ENCODE results near the gene NME7. TPM values are rescaled to one million over a fixed set of nuclear protein-coding genes. Genes with fewer than 3 reads are reported as not detected.

Gene NME7
- total RNA-seq, 1 donor from 2014 or later: 60.6 TPM

- peaks cover 24% of the 10 kb centered on the region for H3K9me3 Mint-ChIP-seq
- H3K36me3 Mint-ChIP-seq: peaks cover 13% of the 10 kb centered on the region
Measured at GRCh38 chr1:169263059-169263458, 104.5 kb downstream of the NME7 start.

DNA sequence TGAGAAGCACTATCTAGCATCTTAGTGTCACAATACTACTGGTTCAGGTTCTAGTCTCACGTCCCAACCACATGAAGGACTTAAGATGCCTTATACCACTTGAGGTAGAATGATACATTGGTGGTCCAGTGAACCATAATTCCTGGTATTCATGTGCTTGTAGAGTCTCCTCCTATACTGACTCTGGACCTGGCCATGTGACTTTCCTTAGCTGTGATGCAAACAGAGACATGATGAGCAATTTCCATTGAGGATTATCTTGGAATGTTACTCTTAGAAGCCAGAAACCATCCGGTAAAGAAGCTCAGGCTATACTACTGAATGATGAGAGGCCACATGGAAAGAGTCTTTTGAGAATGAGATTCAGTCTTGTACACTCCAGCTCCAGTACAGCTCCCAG lies 105.7 kb downstream of the NME7 start:
- no peak overlapping the region for H3K9ac ChIP-seq
- no peaks in the 10 kb centered on the region for H3K4me1 Mint-ChIP-seq
- H3K27me3 ChIP-seq: no peaks in the 10 kb centered on the region
- no peaks in the 10 kb centered on the region for H3K36me3 ChIP-seq
- TF ChIP-seq EZH2phosphoT487 (IDR thresholded peaks at IDR 0.05) (no peak), EZH2 (IDR thresholded peaks at IDR 0.05) (no peak)
- TF ChIP-seq, protein P1, sequence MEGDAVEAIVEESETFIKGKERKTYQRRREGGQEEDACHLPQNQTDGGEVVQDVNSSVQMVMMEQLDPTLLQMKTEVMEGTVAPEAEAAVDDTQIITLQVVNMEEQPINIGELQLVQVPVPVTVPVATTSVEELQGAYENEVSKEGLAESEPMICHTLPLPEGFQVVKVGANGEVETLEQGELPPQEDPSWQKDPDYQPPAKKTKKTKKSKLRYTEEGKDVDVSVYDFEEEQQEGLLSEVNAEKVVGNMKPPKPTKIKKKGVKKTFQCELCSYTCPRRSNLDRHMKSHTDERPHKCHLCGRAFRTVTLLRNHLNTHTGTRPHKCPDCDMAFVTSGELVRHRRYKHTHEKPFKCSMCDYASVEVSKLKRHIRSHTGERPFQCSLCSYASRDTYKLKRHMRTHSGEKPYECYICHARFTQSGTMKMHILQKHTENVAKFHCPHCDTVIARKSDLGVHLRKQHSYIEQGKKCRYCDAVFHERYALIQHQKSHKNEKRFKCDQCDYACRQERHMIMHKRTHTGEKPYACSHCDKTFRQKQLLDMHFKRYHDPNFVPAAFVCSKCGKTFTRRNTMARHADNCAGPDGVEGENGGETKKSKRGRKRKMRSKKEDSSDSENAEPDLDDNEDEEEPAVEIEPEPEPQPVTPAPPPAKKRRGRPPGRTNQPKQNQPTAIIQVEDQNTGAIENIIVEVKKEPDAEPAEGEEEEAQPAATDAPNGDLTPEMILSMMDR (IDR thresholded peaks at IDR 0.05): no peak
- no peak overlapping the region for H3K4me2 ChIP-seq
- H3K27ac ChIP-seq: no peak overlapping the region
- peaks cover 3% of the 10 kb centered on the region for H3K27me3 Mint-ChIP-seq (ENCODE audit: insufficient read depth, low read depth)
- H3K4me1 ChIP-seq: peaks cover 5% of the 10 kb centered on the region
- no peak overlapping the region for H3K27ac Mint-ChIP-seq
- H3K36me3 Mint-ChIP-seq: peaks cover 19% of the 10 kb centered on the region
- H3K9me3 ChIP-seq (ENCODE audit: low read depth): no peaks in the 10 kb centered on the region
- DNase-seq (ENCODE audit: low spot score): no peak
- H4K20me1 ChIP-seq (ENCODE audit: low read depth): no peaks in the 10 kb centered on the region
- no peak overlapping the region for H2AFZ ChIP-seq (replicated peaks)
- no peak overlapping the region for H3K4me3 Mint-ChIP-seq
- no peaks in the 10 kb centered on the region for H3K79me2 ChIP-seq (ENCODE audit: low read depth)
- no peak overlapping the region for H3K4me3 ChIP-seq
- no peaks in the 10 kb centered on the region for H3F3A ChIP-seq (ENCODE audit: low read depth)
- peaks cover 31% of the 10 kb centered on the region for H3K9me3 Mint-ChIP-seq

More at GRCh38 chr1:169263059-169263458, 104.5 kb downstream of the NME7 start:
- Histone ChIP-seq H3K79me2 (ENCODE audit: low read depth) (no peaks in the 10 kb centered on the region), H4K20me1 (ENCODE audit: low read depth) (no peaks in the 10 kb centered on the region), H3K4me3 (no peak overlapping the region), H3K9ac (no peak overlapping the region), H3K36me3 (no peaks in the 10 kb centered on the region), H3K9me3 (ENCODE audit: low read depth) (no peaks in the 10 kb centered on the region), H3F3A (ENCODE audit: low read depth) (no peaks in the 10 kb centered on the region), H3K27ac (no peak overlapping the region), H3K27me3 (no peaks in the 10 kb centered on the region), H3K4me1 (peaks cover 5% of the 10 kb centered on the region), H2AFZ (replicated peaks) (no peak overlapping the region), H3K4me2 (no peak overlapping the region)
- Mint-ChIP-seq H3K4me1 (no peaks in the 10 kb centered on the region), H3K4me3 (no peak overlapping the region), H3K27me3 (ENCODE audit: insufficient read depth, low read depth) (no peaks in the 10 kb centered on the region), H3K27ac (no peak overlapping the region)
- no peak for DNase-seq (ENCODE audit: low spot score)
- TF ChIP-seq EZH2phosphoT487 (IDR thresholded peaks at IDR 0.05): no peak
- TF ChIP-seq, protein P1 (IDR thresholded peaks at IDR 0.05): no peak
- TF ChIP-seq EZH2 (IDR thresholded peaks at IDR 0.05): no peak

- H4K20me1 ChIP-seq (ENCODE audit: low read depth): no peaks in the 10 kb centered on the region
- DNase-seq (ENCODE audit: low spot score): peak; percentile 4
- Mint-ChIP-seq H3K9me3 (peaks cover 34% of the 10 kb centered on the region), H3K4me1 (no peaks in the 10 kb centered on the region), H3K27me3 (ENCODE audit: insufficient read depth, low read depth) (peaks cover 3% of the 10 kb centered on the region), H3K36me3 (peaks cover 14% of the 10 kb centered on the region), H3K4me3 (no peak overlapping the region), H3K27ac (no peak overlapping the region)
- no peaks in the 10 kb centered on the region for H3K27me3 ChIP-seq
- no peak overlapping the region for H3K9ac ChIP-seq
- peaks cover 5% of the 10 kb centered on the region for H3K4me1 ChIP-seq
- no peaks in the 10 kb centered on the region for H3K36me3 ChIP-seq
- H3F3A ChIP-seq (ENCODE audit: low read depth): no peaks in the 10 kb centered on the region
- H3K27ac ChIP-seq: no peak overlapping the region
- no peaks in the 10 kb centered on the region for H3K9me3 ChIP-seq (ENCODE audit: low read depth)
- no peak overlapping the region for H3K4me3 ChIP-seq
- no peaks in the 10 kb centered on the region for H3K79me2 ChIP-seq (ENCODE audit: low read depth)
- no peak overlapping the region for H3K4me2 ChIP-seq
- no peak overlapping the region for H2AFZ ChIP-seq (replicated peaks)
- TF ChIP-seq EZH2 (IDR thresholded peaks at IDR 0.05): no peak
- no peak for TF ChIP-seq EZH2phosphoT487 (IDR thresholded peaks at IDR 0.05)
- TF ChIP-seq, protein P1 (IDR thresholded peaks at IDR 0.05): no peak
Measured at GRCh38 chr1:169260478-169261151, 107.0 kb downstream of the NME7 start.
